Ovary (tissue), 3 donors: Measurements from ENCODE around the gene KATNA1.

Experiments used
- EP300 ChIP-seq: sonication (generic); formaldehyde crosslinking; IDR thresholded peaks from one replicate; pipeline ENCODE4 v1.6.1; 2017; ENCODE audit warnings: antibody characterized with exemption
- TF ChIP-seq, protein P1 (sequence below), 3 donors: fragments of 450-650 bp in 2 of 3; fragments of 200-600 bp in 1 of 3; IDR thresholded peaks; one replicate each; pipeline versions ENCODE4 v1.5.1 to v1.8.0; 2016 to 2022; ENCODE audit warnings: antibody characterized with exemption in 3 of 3, mild to moderate bottlenecking in 1 of 3
- donor health status: DM: no; HTN: no; CAD: no.

DNA sequence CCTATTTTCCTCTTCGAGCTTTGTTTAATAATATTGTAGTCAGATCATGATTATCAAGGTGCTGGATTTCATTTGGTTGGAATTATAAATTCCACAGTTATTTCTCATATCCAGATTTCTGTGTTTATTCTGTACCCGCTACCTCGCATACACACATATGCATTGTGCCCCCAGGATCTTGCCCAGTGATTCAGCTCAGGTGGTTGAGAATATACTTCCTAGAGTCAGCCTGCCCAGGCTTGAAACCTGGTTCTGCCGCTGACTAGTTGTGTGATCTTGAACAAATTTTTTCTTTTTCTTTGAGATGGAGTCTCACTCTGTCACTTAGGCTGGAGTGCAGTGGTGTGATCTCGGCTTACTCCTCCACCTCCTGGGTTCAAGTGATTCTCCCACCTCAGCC, 67.6 kb downstream of the KATNA1 start:
- TF ChIP-seq, protein P1, sequence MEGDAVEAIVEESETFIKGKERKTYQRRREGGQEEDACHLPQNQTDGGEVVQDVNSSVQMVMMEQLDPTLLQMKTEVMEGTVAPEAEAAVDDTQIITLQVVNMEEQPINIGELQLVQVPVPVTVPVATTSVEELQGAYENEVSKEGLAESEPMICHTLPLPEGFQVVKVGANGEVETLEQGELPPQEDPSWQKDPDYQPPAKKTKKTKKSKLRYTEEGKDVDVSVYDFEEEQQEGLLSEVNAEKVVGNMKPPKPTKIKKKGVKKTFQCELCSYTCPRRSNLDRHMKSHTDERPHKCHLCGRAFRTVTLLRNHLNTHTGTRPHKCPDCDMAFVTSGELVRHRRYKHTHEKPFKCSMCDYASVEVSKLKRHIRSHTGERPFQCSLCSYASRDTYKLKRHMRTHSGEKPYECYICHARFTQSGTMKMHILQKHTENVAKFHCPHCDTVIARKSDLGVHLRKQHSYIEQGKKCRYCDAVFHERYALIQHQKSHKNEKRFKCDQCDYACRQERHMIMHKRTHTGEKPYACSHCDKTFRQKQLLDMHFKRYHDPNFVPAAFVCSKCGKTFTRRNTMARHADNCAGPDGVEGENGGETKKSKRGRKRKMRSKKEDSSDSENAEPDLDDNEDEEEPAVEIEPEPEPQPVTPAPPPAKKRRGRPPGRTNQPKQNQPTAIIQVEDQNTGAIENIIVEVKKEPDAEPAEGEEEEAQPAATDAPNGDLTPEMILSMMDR (IDR thresholded peaks at IDR 0.05) = no peak
- no peak for TF ChIP-seq EP300
